HG02938 (cell line): ENCODE measurements around the gene PHF20.
"Not testable (repeated sequence)": the region's sequence is repeated elsewhere in the genome, so short reads cannot be mapped to it uniquely, and the experiment has no call there.

Experiments used
- ATAC-seq: cut with Tn5 transposase; IDR thresholded peaks from one replicate; pipeline ENCODE4 v1.9.1; 2021; ENCODE audit warnings: mild to moderate bottlenecking, moderate library complexity; ENCODE audit not compliant: unreplicated experiment

Gene PHF20

GRCh38 chr20:35833241-35833640 is 61.4 kb downstream of the PHF20 start:
- ATAC-seq = no peak

- ATAC-seq = no peak
Measured at GRCh38 chr20:35837577-35838195, 65.9 kb downstream of the PHF20 start.

DNA sequence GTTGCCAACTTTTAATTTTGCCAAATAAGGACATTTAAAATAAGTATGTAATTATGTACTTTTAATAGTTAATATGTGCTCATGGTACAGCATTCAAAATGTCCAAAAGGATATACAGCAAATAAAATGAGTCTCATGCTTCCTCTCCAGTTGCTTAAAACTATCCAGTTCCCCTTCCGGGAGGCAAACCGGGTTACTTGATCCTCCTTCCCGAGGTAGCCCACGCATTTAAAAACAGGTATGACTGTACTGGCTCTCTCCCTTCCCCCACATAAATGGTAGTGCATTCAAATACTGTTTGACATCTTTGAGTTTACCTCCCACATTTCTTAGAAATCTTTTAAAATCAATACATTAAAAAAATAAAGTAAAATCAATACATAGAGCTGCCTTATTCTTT is 66.4 kb downstream of the PHF20 start:
- no peak for ATAC-seq

GRCh38 chr20:35839904-35840303 is 68.1 kb downstream of the PHF20 start:
- no peak for ATAC-seq

DNA sequence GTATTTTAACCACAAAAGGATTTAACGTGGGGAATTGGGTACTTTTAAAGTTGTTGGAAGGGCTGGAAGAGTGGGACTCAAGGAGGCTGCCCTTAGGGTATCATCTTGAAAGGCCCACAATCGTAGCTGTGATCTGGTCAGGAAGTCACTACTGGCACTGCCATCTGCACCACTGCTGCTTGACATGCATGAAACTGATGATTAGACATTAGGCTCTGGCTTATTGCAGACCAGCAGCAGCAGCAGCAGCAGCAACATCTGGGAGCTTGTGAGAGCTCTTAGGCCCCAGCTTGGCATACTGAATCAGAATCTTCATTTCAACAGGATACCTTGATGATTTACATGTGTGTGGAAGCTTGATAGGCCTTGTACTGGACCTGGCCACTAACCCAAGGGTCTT is 68.6 kb downstream of the PHF20 start:
- no peak for ATAC-seq

- ATAC-seq = no peak
Measured at GRCh38 chr20:35842361-35842760, 70.5 kb downstream of the PHF20 start.

DNA sequence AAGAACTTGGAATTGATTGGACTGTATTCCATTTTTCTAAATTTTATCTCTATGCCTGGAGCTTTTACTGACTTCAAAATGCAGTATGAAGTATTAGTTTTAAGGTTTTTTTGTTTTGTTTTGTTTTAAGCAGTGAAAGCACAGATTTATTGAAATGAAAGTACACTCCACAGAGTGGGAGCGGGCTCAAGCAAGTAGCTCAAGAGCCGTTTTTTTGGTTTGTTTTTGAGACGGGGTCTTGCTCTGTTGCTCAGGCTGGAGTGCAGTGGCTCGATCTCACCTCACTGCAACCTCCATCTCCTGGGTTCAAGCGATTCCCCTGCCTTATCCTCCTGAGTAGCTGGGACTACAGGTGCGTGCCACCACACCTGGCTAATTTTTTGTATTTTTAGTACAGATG is 72.1 kb downstream of the PHF20 start:
- ATAC-seq = not testable (repeated sequence)

- ATAC-seq = no peak
Measured at GRCh38 chr20:35845561-35845960, 73.7 kb downstream of the PHF20 start.

- ATAC-seq = no peak
Measured at GRCh38 chr20:35849706-35850105, 77.9 kb downstream of the PHF20 start.

DNA sequence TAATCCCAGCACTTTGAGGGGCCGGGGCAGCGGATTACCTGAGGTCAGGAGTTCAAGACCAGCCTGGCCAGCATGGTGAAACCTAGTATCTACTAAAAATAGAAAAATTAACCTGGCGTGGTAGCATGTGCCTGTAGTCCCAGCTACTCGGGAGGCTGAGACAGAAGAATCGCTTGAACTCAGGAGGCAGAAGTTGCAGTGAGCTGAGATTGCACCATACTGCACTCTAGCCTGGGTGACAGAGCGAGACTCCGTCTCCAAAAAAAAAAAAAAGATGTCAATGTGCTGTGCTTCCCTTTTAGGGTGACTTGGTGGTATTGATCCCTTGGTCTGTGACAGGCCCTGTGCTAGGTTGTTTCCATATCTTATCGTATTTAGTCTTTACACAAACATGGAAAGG is 79.8 kb downstream of the PHF20 start:
- ATAC-seq = not testable (repeated sequence)

DNA sequence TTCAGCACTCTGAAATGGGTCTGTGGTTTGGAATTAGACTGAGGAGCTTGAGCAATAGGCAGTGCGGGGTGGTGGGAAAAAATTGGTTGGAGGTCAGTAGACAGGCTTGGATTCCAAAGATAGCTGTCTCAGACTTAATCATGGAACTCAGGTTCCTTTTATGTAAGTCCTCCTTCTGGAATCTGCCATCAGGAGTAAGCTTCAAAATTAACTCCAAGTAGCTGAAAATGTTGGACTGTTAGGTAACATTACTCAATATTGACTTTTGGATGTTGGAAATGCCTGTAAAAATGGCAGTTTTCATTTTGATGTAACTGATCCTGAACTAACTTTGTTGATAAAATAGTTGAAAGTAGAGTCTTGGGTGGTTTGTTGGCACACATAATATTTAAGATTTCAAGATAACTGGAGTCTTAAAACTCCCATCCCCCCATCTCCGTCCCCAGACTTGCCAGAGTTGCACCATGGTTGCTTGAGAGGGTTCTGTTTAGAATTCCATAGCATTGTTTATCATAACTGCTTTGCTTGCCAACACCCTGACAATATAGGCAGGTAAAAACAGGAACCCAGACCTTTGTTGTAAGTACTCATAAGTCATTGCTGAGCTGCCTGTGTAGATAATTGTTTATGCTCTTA is 83.0 kb downstream of the PHF20 start:
- ATAC-seq = no peak

- ATAC-seq = not testable (repeated sequence)
Measured at GRCh38 chr20:35855641-35856040, 83.8 kb downstream of the PHF20 start.

- ATAC-seq = no peak
Measured at GRCh38 chr20:35856866-35857265, 85.1 kb downstream of the PHF20 start.

GRCh38 chr20:35866418-35867202 is 94.8 kb downstream of the PHF20 start:
- no peak for ATAC-seq

DNA sequence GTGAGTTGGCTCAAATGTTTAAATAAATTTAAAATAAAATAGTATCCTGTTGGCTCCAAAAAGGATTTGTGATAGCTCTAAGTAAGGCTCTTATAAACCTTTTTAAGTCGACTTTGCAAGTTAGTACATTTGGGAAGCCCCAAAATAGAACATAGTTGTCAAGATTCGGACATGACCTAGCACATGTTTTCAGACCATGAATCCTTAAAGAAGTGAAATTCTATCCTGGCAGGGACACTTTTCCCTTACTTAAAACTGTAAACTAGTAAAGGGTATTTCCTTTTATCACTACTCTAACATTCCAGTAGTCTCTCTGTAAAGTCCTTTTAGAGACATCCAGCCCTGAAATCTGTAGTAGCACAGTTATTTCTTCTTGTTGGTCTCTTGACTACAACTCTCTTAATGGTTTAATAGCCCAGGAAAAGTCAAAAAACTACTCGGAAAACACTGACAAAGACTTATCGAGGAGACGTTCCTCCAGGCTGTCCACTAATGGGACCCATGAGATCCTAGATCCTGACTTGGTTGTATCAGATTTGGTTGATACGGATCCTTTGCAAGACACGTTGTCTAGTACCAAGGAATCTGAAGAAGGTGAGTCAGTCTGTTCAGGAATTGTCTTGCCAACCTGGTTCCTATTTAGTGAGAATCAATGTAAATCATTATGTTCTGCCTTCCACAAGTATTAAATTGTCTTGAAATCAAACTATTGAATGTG is 98.9 kb downstream of the PHF20 start:
- no peak for ATAC-seq

DNA sequence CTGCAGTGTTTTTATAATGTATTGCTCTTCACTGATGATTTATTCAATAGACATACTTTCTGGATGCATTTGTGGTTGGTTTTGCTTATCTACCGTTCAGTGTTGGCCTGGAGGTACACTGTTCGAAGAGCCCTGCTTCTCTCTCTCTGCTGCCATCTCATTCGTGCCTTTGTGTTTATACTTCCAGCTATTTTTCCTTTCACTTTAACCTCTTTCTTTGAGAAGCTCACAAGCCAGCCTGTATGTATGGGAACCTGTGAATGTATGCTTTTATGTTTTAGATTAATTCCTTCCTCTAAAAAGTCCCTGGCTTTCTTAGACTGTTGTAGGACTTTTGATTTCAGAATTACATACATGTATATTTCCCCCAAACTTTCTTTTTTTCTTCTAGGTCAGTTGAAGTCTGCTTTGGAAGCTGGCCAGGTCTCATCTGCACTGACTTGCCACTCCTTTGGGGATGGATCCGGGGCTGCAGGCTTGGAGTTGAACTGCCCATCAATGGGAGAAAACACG is 99.5 kb downstream of the PHF20 start:
- ATAC-seq = no peak

GRCh38 chr20:35876033-35876320 is 104.2 kb downstream of the PHF20 start:
- no peak for ATAC-seq

DNA sequence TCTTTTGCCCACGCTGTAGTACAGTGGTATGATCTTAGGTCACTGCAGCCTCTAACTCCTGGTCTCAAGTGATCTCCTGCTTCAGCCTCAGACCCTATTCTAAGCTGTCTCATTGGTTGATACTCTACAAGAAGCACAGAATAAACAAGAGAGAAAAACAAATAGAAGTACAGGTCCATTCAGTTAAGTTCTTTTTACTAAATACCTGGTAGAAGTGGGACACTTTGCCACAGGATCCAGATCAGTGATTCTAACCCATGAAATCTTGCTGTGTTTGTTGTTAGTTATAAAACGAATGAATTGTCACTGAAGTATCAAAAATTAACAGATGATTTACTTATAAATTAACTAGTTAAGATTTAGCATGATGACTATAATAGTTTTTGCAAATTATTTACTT is 105.8 kb downstream of the PHF20 start:
- ATAC-seq = no peak

GRCh38 chr20:35878113-35878625 is 106.4 kb downstream of the PHF20 start:
- no peak for ATAC-seq

DNA sequence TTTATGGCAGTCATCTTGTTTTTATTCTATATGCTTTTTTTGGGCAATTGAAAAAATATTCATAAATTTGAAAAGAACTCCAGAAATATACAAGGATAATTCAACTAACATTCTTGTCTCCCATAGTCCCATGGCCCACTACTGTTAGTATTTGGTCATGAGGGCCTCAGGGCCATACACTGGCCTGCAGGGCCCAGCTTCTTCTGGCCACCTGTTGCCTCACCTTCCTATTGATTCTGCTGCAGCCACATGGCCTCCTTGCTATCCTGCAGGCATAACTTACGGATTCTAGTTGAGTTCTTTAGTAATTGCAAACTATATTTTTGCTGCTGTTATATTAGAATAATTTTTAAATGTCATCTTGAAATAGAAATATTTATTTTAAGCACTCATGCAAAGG is 109.9 kb downstream of the PHF20 start:
- ATAC-seq = no peak

DNA sequence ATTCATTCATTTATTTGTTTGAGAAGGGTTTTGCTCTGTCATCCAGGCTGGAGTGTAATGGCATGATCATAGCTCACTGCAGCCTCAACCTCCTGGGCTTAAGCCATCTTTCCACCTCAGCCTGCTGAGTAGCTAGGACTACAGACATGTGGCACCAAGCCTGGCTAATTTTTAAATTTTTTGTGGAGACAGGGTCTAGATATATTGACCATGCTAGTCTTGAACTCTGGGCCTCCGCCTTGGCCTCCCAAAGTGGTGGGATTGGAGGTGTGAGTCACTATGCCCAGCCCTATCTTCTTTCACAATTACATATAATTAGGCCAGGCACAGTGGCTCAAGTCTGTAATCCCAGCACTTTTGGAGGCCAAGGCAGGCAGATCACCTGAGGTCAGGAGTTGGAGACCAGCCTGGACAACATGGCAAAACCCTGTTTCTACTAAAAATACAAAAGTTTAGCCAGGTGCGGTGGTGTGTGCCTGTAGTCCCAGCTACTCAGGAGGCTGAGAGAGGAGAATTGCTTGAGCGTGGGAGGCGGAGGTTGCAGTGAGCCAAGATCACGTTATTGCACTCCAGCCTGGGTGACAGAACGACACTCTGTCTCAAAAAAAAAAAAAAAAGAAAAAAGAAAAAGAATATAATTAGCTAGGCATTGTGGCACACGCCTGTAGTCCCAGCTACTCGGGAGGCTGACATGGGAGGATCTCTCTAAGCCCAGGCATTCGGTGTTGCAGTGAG is 110.8 kb downstream of the PHF20 start:
- not testable (repeated sequence) for ATAC-seq
